ENCODE data around the gene FANCI.

DNA sequence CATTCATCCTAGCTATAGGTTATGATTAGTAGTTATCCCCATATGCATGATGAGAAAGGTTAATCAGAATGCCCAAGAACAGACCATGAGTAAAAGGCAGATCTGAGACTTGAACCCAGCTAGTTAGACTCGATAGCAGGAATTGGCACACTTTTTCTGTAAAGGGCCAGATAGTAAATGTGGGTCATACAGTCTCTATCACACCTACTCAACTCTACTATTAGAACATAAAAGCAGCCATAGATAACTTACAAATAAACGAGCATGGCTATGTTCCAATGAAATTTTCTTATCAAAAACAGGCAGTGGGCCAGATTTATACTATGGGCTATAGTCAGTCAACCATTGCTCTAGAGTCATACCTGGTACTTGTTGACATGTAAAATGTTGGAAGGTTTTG, 66.2 kb downstream of the FANCI start:
- TF ChIP-seq, protein P1, sequence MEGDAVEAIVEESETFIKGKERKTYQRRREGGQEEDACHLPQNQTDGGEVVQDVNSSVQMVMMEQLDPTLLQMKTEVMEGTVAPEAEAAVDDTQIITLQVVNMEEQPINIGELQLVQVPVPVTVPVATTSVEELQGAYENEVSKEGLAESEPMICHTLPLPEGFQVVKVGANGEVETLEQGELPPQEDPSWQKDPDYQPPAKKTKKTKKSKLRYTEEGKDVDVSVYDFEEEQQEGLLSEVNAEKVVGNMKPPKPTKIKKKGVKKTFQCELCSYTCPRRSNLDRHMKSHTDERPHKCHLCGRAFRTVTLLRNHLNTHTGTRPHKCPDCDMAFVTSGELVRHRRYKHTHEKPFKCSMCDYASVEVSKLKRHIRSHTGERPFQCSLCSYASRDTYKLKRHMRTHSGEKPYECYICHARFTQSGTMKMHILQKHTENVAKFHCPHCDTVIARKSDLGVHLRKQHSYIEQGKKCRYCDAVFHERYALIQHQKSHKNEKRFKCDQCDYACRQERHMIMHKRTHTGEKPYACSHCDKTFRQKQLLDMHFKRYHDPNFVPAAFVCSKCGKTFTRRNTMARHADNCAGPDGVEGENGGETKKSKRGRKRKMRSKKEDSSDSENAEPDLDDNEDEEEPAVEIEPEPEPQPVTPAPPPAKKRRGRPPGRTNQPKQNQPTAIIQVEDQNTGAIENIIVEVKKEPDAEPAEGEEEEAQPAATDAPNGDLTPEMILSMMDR (IDR thresholded peaks at IDR 0.05; ENCODE audit: low read depth, low read length) = no peak
- no peak for TF ChIP-seq EZH2phosphoT487 (IDR thresholded peaks at IDR 0.05; ENCODE audit: low read depth)

Measured in OCI-LY3 (cell line).